Rectal smooth muscle tissue (tissue), 1 donor: Measurements from ENCODE around the gene RAB11FIP2.

ENCODE experiments used
- H3K27ac ChIP-seq: one replicate; pipeline ENCODE4 v1.7.0; 2013; ENCODE audit warnings: low read depth, low read length, inconsistent platforms
- H3K27me3 ChIP-seq: one replicate; pipeline ENCODE4 v1.7.0; 2013; ENCODE audit warnings: low read length; ENCODE audit not compliant: control insufficient read depth, insufficient read depth
- H3K36me3 ChIP-seq: one replicate; pipeline ENCODE4 v1.7.0; 2013; ENCODE audit warnings: low read length; ENCODE audit not compliant: control insufficient read depth, insufficient read depth
- H3K4me1 ChIP-seq: one replicate; pipeline ENCODE4 v1.7.0; 2013; ENCODE audit warnings: low read length; ENCODE audit not compliant: control insufficient read depth, insufficient read depth
- H3K4me3 ChIP-seq: one replicate; pipeline ENCODE4 v1.7.0; 2013; ENCODE audit warnings: low read length
- H3K9ac ChIP-seq: one replicate; pipeline ENCODE4 v1.7.0; 2013; ENCODE audit warnings: low read length

The RAB11FIP2 gene

DNA sequence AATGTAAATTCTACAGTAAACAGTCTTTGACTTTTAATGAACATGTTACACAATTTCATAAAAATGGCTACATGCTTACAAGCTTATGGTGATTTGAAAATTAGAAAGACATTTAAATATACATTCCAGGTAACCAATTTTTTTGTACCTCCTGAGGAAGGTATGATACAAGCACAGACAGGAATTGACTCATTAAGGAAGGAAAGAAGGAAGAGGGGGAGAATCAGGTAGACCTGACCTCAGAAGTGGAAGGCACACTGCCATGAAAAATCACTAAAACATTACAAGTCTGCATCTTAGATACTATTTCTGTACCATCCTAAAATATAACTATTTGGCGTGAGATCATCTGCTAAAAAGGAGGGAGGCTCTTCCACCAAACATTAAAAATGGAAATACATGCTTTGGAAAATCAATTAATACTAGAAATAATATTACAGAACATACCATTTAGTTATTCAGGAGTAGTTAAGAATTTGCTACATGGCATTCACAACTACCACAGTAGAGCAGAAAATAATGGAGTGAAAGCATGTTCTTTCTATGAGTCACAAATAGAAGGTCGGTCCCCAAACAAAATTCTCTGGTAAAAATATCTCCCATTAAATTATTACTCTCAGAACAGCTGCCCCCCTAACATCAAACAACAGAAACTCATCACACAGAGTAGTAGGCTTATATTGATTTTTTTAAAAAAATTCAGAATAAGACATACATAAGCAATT lies 15.2 kb downstream of the RAB11FIP2 start:
- Histone ChIP-seq H3K4me1 (peaks cover 2% of the 10 kb centered on the region), H3K9ac (no peak overlapping the region), H3K27ac (no peak overlapping the region), H3K36me3 (peaks cover 4% of the 10 kb centered on the region), H3K4me3 (no peak overlapping the region), H3K27me3 (no peaks in the 10 kb centered on the region)

GRCh38 chr10:118028619-118029018 lies 18.1 kb downstream of the RAB11FIP2 start:
- Histone ChIP-seq H3K27me3 (no peaks in the 10 kb centered on the region), H3K4me3 (no peak overlapping the region), H3K4me1 (no peaks in the 10 kb centered on the region), H3K9ac (no peak overlapping the region), H3K36me3 (no peaks in the 10 kb centered on the region), H3K27ac (no peak overlapping the region)

- H3K4me3 ChIP-seq = no peak overlapping the region
- no peaks in the 10 kb centered on the region for H3K36me3 ChIP-seq
- H3K9ac ChIP-seq = no peak overlapping the region
- no peaks in the 10 kb centered on the region for H3K4me1 ChIP-seq
- no peak overlapping the region for H3K27ac ChIP-seq
- no peaks in the 10 kb centered on the region for H3K27me3 ChIP-seq
Observed at GRCh38 chr10:118027397-118027796, 19.3 kb downstream of the RAB11FIP2 start.

- Histone ChIP-seq H3K9ac (no peak overlapping the region), H3K27ac (no peak overlapping the region), H3K4me3 (no peak overlapping the region), H3K27me3 (no peaks in the 10 kb centered on the region), H3K36me3 (no peaks in the 10 kb centered on the region), H3K4me1 (no peaks in the 10 kb centered on the region)
Observed at GRCh38 chr10:118026936-118027335, 19.8 kb downstream of the RAB11FIP2 start.

GRCh38 chr10:118020365-118020764 lies 26.4 kb downstream of the RAB11FIP2 start:
- Histone ChIP-seq H3K27me3 (no peaks in the 10 kb centered on the region), H3K4me1 (no peaks in the 10 kb centered on the region), H3K36me3 (no peaks in the 10 kb centered on the region), H3K4me3 (no peak overlapping the region), H3K27ac (no peak overlapping the region), H3K9ac (no peak overlapping the region)

- H3K4me1 ChIP-seq = no peaks in the 10 kb centered on the region
- no peak overlapping the region for H3K27ac ChIP-seq
- H3K36me3 ChIP-seq = no peaks in the 10 kb centered on the region
- H3K4me3 ChIP-seq = no peak overlapping the region
- no peak overlapping the region for H3K9ac ChIP-seq
- H3K27me3 ChIP-seq = no peaks in the 10 kb centered on the region
Observed at GRCh38 chr10:118017850-118018249, 28.9 kb downstream of the RAB11FIP2 start.

GRCh38 chr10:118017071-118017740 lies 29.5 kb downstream of the RAB11FIP2 start:
- Histone ChIP-seq H3K27me3 (no peaks in the 10 kb centered on the region), H3K27ac (no peak overlapping the region), H3K4me3 (no peak overlapping the region), H3K36me3 (no peaks in the 10 kb centered on the region), H3K4me1 (no peaks in the 10 kb centered on the region), H3K9ac (no peak overlapping the region)

- Histone ChIP-seq H3K27me3 (no peaks in the 10 kb centered on the region), H3K4me3 (no peak overlapping the region), H3K27ac (no peak overlapping the region), H3K9ac (no peak overlapping the region), H3K36me3 (peaks cover 2% of the 10 kb centered on the region), H3K4me1 (no peaks in the 10 kb centered on the region)
Observed at GRCh38 chr10:118012952-118013525, 33.7 kb downstream of the RAB11FIP2 start.

DNA sequence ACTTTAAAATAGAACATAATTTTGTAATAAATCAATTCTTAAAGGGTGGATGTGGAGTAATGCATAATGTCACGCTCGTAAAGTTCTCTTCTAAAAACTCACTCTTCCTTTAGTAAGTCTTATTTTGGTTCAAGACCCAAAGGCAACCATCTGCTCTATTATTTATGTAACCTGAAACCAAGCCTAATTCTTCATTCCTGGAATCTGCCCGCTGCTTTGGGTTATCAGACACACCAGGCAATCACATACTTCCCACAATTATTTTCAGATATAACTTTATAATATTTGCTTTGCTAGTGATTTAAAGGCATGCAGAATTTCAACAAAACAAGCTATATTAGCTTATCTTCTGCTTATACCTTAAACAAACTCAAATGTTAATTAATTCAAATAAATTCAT lies 39.0 kb downstream of the RAB11FIP2 start:
- Histone ChIP-seq H3K27me3 (no peaks in the 10 kb centered on the region), H3K9ac (no peak overlapping the region), H3K36me3 (peaks cover 5% of the 10 kb centered on the region), H3K4me1 (no peaks in the 10 kb centered on the region), H3K27ac (no peak overlapping the region), H3K4me3 (no peak overlapping the region)

GRCh38 chr10:118003126-118003525 lies 43.6 kb downstream of the RAB11FIP2 start:
- peaks cover 4% of the 10 kb centered on the region for H3K36me3 ChIP-seq
- no peak overlapping the region for H3K4me3 ChIP-seq
- no peak overlapping the region for H3K27ac ChIP-seq
- no peaks in the 10 kb centered on the region for H3K4me1 ChIP-seq
- no peak overlapping the region for H3K9ac ChIP-seq
- no peaks in the 10 kb centered on the region for H3K27me3 ChIP-seq

DNA sequence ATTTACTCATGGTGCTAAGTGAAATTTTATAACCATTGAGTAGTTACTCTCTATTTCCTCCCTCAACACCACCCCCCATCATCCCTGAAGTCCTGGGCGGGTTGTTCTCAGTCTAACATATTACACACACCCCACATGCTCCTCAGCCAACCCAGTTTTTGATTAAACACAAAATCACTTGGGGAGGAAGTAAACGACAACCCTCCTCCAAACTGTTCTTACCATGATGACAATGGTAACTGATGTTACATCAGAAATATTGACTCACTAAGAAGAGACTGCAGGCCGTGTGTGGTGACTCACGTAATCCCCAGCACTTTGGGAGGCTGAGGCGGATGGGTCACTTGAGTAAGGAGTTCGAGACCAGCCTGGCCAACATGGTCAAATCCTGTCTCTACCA lies 44.2 kb downstream of the RAB11FIP2 start:
- Histone ChIP-seq H3K4me3 (no peak overlapping the region), H3K4me1 (no peaks in the 10 kb centered on the region), H3K27me3 (no peaks in the 10 kb centered on the region), H3K27ac (no peak overlapping the region), H3K36me3 (peaks cover 4% of the 10 kb centered on the region), H3K9ac (no peak overlapping the region)

GRCh38 chr10:117997673-117998072 lies 49.1 kb downstream of the RAB11FIP2 start:
- Histone ChIP-seq H3K4me3 (no peak overlapping the region), H3K4me1 (no peaks in the 10 kb centered on the region), H3K27ac (no peak overlapping the region), H3K27me3 (no peaks in the 10 kb centered on the region), H3K9ac (no peak overlapping the region), H3K36me3 (peaks cover 2% of the 10 kb centered on the region)

DNA sequence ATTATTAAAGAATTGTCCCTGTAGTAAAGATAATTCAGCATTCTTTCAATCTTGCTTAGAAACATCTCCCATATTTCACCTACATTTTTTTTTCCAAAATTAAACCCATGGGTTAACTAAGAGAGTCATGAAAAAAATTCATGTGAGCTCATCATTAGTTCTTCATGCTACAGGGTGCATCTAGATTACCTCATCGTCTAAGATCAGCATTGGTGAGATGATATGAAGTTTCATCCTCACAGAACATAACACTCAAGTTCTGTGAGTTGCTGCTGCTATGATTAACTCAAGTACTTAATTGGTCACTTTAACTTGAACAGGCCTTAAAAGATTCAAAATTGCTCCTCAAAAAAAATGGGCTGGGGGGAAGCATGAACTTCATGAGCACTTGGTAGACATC lies 50.0 kb downstream of the RAB11FIP2 start:
- H3K4me1 ChIP-seq = no peaks in the 10 kb centered on the region
- H3K27ac ChIP-seq = no peak overlapping the region
- H3K9ac ChIP-seq = no peak overlapping the region
- peaks cover 2% of the 10 kb centered on the region for H3K36me3 ChIP-seq
- H3K4me3 ChIP-seq = no peak overlapping the region
- H3K27me3 ChIP-seq = no peaks in the 10 kb centered on the region
